D721Med (cell line): ENCODE measurements around the gene SPR.

Experiments used
- DNase-seq: peaks from one replicate; pipeline ENCODE4 v3.0.0; 2011; ENCODE audit warnings: low spot score; ENCODE audit not compliant: insufficient read length
- FAIRE-seq: peaks from 2 replicates; lab custom pipeline; 2011; peaks lifted over from hg19 to GRCh38; lab: Jason Lieb, UNC
- CTCF ChIP-seq: IDR thresholded peaks from 2 replicates; pipeline ENCODE4 v1.5.1; 2012; ENCODE audit warnings: mild to moderate bottlenecking, control low read depth; ENCODE audit not compliant: insufficient read depth; ENCODE audit errors: missing control alignments

The SPR gene

GRCh38 chr2:72908741-72909140, 21.5 kb downstream of the SPR start:
- TF ChIP-seq CTCF = no peak
- no peak for DNase-seq
- no peak for FAIRE-seq

- no peak for DNase-seq
- no peak for FAIRE-seq
- TF ChIP-seq CTCF = no peak
Observed at GRCh38 chr2:72911256-72911655, 24.0 kb downstream of the SPR start.

- DNase-seq (no peak), FAIRE-seq (no peak)
- no peak for TF ChIP-seq CTCF
Observed at GRCh38 chr2:72913486-72914205, 26.4 kb downstream of the SPR start.

- no peak for FAIRE-seq
- no peak for TF ChIP-seq CTCF
- no peak for DNase-seq
Observed at GRCh38 chr2:72914206-72914559, 27.0 kb downstream of the SPR start.

- FAIRE-seq (no peak), DNase-seq (no peak)
- TF ChIP-seq CTCF = no peak
Observed at GRCh38 chr2:72914589-72915319, 27.5 kb downstream of the SPR start.

- TF ChIP-seq CTCF = no peak
- FAIRE-seq (no peak), DNase-seq (no peak)
Observed at GRCh38 chr2:72915320-72915906, 28.2 kb downstream of the SPR start.
